GM19035 (cell line): ENCODE results near the gene MOK.
"Not testable (repeated sequence)": the region's sequence is repeated elsewhere in the genome, so short reads cannot be mapped to it uniquely, and the experiment has no call there.

Source experiments
- ATAC-seq: cut with Tn5 transposase; IDR thresholded peaks from one replicate; pipeline ENCODE4 v1.9.1; 2021; ENCODE audit not compliant: unreplicated experiment

Gene MOK

GRCh38 chr14:102321456-102322422, 16.8 kb upstream of the MOK start:
- ATAC-seq, result no peak

GRCh38 chr14:102320671-102321455, 15.9 kb upstream of the MOK start:
- ATAC-seq, result no peak

- peak; percentile 30 for ATAC-seq
Observed at GRCh38 chr14:102320033-102320660, 15.2 kb upstream of the MOK start.

- peak; percentile 60 for ATAC-seq
Observed at GRCh38 chr14:102319351-102320032, 14.5 kb upstream of the MOK start, which contains the start of gene ZNF839. Gene ZNF839, plus strand, starts transcription at chr14:102319746. Its CDS starts 20 bp downstream, at chr14:102319766.

GRCh38 chr14:102318781-102319276, 13.9 kb upstream of the MOK start:
- ATAC-seq, result no peak

GRCh38 chr14:102317564-102318248, 12.7 kb upstream of the MOK start:
- ATAC-seq, result no peak

GRCh38 chr14:102316743-102317563, 12.0 kb upstream of the MOK start:
- ATAC-seq, result peak; percentile 64

- no peak for ATAC-seq
Observed at GRCh38 chr14:102316338-102316742, 11.4 kb upstream of the MOK start.

- ATAC-seq, result no peak
Observed at GRCh38 chr14:102315121-102315520, 10.2 kb upstream of the MOK start.

GRCh38 chr14:102314242-102315011, 9.5 kb upstream of the MOK start:
- ATAC-seq, result peak; percentile 45

- no peak for ATAC-seq
Observed at GRCh38 chr14:102303664-102304063, 1.3 kb downstream of the MOK start.

GRCh38 chr14:102298303-102299070, 6.5 kb downstream of the MOK start:
- not testable (repeated sequence) for ATAC-seq

GRCh38 chr14:102297436-102298170, 7.4 kb downstream of the MOK start:
- no peak for ATAC-seq

- ATAC-seq, result no peak
Observed at GRCh38 chr14:102295270-102295669, 9.7 kb downstream of the MOK start.

- no peak for ATAC-seq
Observed at GRCh38 chr14:102293781-102294180, 11.2 kb downstream of the MOK start.

- no peak for ATAC-seq
Observed at GRCh38 chr14:102292441-102292840, 12.5 kb downstream of the MOK start.

- no peak for ATAC-seq
Observed at GRCh38 chr14:102288139-102288538, 16.8 kb downstream of the MOK start.
